ENCODE measurements around the gene SLC6A6.

DNA sequence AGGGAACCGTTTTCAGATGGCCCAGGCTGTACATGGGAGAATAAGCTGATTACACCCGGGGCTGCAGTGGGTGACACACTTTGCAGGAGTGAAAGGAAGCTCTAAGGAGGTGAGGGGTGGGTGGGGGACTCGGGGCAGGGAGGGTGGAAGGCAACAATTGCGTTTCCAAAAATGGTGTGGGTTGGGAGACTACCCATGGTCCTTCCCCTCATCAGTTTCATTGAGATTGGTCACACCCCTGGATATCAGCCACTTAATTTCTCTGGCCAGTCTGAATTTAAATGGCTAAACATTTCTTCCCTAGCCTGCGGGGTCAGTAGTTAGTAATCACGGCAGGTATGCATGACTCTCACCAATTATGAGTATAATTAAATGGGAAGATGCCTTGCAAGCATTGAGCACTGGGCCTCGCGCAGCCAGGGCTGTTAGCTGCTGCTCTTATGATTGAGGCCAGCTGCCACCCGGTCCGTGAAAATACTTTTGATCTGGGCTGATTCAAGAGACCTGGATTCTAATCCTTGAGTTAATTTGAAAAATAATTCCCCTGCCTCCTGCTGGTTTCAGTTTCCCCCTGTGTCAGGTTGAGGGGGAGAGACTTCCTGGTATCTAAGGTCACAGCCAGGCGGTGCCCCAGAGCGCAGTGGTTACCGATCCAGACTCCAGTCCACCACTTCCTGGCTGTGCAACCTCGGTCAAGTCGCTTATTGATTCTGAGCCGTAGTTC lies 23.3 kb downstream of the SLC6A6 start:
- TF ChIP-seq, protein P1, sequence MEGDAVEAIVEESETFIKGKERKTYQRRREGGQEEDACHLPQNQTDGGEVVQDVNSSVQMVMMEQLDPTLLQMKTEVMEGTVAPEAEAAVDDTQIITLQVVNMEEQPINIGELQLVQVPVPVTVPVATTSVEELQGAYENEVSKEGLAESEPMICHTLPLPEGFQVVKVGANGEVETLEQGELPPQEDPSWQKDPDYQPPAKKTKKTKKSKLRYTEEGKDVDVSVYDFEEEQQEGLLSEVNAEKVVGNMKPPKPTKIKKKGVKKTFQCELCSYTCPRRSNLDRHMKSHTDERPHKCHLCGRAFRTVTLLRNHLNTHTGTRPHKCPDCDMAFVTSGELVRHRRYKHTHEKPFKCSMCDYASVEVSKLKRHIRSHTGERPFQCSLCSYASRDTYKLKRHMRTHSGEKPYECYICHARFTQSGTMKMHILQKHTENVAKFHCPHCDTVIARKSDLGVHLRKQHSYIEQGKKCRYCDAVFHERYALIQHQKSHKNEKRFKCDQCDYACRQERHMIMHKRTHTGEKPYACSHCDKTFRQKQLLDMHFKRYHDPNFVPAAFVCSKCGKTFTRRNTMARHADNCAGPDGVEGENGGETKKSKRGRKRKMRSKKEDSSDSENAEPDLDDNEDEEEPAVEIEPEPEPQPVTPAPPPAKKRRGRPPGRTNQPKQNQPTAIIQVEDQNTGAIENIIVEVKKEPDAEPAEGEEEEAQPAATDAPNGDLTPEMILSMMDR (IDR thresholded peaks at IDR 0.05) = no peak
- TF ChIP-seq EZH2 (IDR thresholded peaks at IDR 0.05) = no peak

Measured in neural progenitor cell (in vitro differentiated cells).